ENCODE measurements around the gene LBP.
A peak's percentile ranks its signal among the peaks of the same experiment; 100 is the strongest.
"Not testable (repeated sequence)": the region's sequence is repeated elsewhere in the genome, so short reads cannot be mapped to it uniquely, and the experiment has no call there.

The LBP gene, protein sequence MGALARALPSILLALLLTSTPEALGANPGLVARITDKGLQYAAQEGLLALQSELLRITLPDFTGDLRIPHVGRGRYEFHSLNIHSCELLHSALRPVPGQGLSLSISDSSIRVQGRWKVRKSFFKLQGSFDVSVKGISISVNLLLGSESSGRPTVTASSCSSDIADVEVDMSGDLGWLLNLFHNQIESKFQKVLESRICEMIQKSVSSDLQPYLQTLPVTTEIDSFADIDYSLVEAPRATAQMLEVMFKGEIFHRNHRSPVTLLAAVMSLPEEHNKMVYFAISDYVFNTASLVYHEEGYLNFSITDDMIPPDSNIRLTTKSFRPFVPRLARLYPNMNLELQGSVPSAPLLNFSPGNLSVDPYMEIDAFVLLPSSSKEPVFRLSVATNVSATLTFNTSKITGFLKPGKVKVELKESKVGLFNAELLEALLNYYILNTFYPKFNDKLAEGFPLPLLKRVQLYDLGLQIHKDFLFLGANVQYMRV
- 0 to 0.75 (median 0.02) reads per million in 18 experiments for total RNA-seq

DNA sequence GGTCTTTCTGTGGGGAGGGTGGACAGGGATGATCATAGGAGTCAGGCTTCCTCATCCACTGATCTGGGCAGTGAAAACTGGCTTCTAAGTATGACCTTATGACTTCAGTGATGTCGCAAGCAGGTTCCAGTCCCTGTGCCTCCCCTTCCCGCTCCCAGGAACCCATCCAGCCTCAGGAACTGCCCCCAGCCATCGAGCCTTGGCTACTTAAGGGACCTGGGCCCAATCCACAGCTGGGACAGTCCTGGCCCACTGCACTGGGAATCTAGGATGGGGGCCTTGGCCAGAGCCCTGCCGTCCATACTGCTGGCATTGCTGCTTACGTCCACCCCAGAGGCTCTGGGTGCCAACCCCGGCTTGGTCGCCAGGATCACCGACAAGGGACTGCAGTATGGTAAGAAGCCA lies at the start of gene LBP:
LBP (plus strand) TSS at position 236 of the 405 bp plus-strand sequence; CDS start at position 271, 35 bp downstream.
- no peak for DNase-seq

DNA sequence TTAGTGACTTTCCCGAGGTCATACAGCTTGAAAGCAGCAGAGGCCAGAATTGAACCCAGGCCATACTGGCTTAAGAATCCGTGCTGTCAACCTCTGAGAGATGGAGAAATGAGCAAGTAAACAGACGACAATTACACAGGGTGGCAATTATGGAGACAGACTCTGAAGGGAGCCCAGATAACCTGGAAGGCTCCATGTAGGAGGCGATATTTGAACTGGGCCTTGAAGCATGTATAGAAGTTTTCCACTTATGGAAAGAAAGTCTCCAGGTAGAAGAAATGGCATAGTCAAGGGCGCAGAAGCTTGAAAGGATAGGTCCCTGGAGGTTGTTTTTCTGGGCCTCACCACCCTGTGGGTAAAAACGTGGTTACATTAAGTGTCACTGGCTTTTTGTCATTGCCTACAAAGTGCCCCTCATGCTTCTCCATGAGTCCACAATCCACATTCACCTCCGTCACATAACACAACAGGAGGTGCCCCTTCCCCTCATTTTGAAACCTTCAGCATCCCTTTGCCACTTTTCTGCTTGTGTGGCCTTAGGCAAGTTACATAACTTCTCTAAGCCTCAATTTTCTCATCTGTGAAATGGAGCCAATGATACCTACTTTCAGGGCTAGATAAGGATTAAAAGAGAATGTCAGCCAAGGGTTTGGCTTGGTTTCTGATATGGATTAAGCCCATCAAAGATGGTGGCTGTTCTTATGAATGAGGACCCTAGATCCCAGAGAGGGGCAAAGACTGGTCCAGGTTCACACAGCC lies 48.2 kb upstream of the LBP start:
- DNase-seq: no peak

DNA sequence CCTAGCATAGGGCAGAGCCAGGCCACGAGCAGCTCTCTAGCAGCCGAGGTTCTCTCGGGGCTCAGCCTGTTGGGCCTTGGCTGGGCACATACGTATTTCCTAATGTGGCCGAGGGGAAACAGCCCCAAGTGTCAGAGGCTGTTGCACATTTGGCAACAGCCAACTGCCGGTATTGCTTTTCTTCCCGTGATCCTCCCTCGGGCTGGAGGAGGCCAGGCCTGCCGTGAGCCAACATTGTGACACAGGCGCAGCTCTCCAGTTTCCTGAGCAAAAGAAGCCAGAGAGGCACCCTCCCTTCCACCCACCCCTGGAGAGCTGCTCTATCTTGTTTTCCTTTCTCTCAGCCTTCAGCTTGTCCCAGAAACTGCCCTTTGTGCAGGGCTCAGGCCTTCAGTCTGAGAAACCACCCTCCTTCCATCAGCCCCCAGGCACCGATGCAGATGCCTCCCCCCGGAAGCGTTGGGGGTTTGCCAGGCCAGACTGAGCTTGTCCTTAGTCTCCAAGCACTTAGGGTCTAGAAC lies 47.5 kb upstream of the LBP start:
- peak; percentile 95 to 96 for DNase-seq

DNA sequence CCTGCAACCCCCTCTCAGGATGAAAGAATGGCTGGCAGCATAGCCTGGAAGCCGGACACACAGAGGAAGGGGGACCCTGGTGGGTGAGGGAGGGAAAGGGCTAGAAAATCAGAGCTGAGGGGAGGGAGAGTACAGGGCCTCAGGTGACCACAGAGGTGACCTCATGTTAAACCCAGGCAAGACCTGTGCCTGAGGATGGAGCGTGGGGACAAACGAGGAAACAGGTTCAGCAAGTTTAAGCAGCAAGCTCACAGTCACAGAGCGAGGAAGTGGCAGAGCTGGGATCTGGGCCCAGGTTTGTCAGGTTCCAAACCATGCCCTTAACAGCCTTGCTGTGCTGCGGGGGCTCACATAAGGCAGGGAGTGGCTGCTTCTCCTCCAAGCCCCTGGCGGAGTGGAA lies 46.3 kb upstream of the LBP start:
- DNase-seq: no peak

DNA sequence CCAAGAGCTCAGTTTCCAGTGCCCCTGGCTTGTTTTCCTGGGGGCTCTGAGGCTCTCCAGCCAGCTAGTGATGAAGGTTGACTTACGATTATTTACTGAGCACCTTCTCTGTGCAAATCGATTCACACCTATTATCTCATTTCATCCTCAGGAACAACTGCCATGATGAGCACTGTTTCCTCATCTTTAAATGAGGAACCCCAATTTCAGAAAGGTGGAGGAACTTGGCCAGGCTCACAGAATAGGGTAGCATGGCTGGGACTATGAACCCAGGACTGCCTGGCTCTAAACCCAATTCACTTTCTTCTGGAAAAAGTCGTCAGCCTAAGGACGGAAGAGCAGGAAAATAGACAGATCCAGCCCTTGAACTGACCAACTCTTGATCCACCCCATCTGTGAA lies 45.8 kb upstream of the LBP start:
- peak in 1 of 2 donors; percentile 40 for DNase-seq

DNA sequence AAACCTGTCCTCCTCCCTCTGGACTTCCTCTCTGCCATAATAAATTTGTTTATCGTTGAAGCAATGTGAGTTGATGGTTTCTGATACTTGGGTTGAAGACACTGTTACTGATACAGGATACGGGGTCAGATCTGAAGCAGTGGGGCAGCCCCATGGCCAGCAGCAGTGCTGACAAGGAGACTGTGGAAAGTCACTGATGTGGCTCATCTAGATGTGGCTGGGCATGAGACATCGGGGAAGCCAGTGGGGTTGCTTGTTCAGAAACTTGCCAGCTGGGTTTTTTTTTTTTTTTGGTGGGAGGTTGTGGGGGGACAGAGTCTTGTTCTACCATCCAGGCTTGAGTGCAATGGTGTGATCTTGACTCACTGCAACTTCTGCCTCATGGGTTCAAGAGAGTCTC lies 45.0 kb upstream of the LBP start:
- DNase-seq: peak in 1 of 2 donors; percentile 38

DNA sequence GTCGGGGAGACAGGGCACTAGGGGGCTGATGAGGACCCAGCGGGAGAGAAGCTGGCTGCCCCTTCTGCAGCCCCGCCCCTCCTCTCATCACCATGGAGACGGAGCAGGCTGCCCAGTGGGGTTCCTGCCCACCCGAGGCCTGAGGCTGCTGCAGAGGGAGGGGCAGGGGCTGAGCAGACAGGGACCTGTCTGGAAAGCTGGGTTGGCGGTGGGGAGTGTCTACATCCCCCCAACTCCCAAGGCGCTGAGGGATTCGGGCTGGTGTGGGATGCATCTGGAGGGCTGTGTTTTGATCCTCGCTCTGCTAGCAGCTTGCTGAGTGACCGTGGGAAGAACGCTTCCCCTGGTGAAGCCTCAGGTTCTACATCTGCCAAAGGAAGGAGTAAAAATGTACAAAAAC lies 43.5 kb upstream of the LBP start:
- no peak for DNase-seq

DNA sequence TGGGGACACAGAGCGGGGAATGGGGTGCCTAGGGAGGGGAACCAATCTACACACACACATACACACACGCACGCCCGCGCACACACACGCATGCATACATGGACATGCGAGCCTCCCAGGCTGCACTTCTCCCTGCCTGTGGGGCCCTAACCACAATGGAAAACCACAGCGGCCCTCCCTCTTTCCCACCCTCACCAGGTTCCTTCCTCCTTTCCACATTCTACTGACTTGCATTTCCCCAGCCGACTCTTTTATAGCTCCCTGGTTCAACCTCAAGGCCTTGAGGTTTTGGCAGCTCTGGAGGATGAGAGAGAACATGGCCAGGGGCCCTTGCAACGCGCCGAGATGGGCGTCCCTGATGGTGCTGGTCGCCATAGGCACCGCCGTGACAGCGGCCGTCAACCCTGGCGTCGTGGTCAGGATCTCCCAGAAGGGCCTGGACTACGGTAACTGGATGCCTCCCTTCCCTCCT lies 42.3 kb upstream of the LBP start, which contains the start of gene BPI:
BPI (plus strand) TSS at position 249 of the 472 bp plus-strand sequence; CDS start at position 317, 68 bp downstream.
- DNase-seq: peak; percentile 89

DNA sequence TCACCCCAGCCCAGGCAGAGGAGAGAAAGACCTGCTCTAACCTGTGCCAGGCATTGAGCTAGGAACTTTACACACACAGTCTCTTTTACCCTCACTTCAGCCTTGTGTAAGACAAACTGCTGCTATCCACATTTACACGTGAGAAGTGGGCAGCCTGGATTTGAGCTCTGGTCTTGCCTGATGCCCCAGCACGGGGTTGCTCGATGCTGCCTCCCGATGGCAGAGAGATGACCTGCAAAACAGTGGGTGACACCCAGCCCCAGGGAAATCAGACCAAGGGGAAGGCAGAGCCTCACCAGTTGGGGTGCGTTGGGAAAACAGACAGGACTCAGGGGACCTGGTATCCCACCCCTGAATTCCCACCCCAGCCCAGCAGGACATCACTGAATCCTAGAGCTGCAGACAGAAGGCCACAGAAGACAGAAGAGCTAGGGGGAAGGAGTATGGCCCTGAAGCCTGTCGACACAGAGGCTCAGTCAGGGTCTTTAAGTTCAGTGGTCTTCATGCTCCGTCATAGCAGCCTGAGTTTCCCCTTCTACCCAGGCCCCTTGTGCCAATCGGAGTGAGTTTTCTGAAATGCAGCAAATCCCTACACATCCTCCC lies 41.3 kb upstream of the LBP start:
- DNase-seq: peak; percentile 79 to 81

DNA sequence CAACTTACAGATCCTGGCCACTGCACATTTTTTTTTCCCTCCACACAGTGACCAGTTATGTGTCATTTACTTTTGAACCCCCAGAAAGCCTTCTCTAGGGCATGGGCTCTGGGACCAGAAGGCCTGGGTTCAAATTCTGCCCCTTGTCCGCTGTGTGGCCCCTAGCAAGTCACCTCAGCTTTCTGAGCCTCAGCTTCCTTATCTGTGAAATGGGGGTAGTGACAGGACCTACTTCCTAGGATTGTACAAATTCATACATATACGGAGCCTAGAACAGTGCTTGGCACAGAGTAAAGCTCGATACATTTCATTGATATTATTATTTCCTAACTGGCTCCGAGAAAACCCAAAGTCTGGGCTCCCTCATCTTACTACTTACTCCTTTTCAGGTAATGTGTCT lies 40.7 kb upstream of the LBP start:
- DNase-seq: no peak

DNA sequence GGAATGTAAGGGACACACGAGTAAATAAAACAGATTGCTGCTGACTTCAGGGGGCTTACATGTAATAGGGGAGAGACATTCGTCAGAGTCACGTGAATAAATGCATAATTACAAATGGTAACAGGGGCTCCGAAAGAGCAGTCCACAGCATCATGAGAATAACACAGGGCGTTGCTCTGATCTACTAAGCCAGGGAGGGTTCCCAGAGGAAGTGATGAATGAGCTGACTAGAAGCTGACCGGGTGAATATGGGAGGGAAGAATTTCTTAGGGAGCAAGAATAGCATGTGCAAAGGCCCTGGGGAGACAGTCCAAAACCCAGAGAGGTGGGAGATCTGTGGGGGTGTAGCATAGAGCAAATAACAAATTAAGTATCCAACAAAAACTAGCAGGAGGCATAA lies 39.9 kb upstream of the LBP start:
- no peak for DNase-seq

DNA sequence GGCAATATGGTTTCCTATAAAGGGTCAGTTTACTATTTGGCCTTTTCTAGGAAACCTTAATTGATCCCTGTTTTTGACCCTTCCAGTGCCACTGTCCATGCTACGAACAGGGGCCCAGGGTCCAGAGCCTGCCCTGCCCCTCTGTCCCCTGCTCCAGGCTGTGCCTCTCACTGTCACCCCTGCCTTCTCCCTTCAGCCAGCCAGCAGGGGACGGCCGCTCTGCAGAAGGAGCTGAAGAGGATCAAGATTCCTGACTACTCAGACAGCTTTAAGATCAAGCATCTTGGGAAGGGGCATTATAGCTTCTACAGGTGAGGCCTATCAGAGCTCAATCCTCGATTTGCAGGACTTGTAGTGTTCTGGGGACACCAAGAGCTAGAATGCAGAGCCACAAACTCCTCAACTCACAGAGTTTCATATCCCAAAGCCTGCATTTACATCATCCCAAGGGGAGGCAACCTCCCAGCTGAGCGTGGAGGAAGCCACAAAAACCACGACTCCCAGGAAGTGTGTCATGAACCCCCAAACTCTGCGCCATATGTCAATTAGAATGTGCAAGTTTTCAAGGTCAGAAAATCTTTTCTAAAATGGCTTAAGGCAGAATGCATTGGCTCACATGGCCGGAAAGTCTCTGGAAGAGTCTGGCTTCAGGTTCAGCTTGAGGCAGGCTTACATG lies 38.8 kb upstream of the LBP start:
- DNase-seq: peak; percentile 76

DNA sequence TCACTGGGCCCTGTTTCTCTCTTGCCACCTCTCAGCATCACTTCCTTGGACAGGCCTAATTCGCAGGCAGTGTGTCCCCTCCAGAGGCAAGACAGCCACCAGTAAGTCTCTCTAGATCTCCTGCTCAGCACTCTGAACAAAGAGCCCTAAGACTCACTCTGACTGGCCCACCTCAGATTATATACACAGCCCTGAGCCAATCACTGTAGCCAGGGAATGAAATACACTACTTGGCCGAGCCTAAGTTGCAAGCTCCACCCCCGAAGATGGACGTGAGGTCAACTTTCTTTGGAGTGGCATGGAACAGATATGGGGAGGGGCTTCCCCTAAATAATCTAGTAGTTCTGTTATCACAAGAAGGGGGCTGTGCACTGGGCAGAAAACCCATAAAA lies 38.2 kb upstream of the LBP start:
- no peak for DNase-seq

DNA sequence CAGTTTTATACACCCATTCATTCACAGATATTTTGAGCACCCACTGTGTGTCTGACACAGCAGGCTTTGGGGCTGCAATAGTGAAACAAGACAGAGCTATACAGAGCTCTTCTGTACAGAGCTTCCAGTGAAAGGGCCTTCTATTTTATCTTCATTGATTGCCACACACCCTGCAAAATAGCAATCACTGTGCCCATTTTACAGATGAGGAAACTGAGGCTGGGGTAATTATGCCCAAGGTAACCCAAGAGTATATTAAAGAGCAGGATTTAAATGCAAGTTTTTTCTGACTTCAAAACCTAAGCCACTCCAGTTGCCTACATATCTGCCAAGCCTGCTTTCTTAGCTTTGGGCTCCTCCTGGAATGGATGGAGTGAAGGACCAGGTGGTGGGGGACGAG lies 37.8 kb upstream of the LBP start:
- DNase-seq: no peak

DNA sequence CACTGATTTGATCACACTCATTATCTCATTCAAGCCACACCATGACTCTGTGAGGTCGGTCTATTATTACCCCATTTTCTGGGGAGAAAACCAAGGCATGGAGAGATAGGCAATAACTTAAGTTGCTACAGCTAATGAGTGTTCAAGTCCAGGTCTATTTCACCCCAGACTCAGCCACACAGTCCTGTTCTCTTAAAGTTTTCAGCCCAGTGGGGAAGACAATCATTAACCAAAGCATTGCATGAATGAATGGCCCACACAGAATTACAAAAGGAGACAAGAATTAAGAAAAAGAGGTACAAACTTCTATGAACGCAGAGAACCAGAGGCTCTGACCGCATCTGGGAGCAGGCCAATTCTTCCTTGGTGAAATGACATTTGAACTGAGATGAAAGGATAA lies 35.2 kb upstream of the LBP start:
- DNase-seq: no peak

DNA sequence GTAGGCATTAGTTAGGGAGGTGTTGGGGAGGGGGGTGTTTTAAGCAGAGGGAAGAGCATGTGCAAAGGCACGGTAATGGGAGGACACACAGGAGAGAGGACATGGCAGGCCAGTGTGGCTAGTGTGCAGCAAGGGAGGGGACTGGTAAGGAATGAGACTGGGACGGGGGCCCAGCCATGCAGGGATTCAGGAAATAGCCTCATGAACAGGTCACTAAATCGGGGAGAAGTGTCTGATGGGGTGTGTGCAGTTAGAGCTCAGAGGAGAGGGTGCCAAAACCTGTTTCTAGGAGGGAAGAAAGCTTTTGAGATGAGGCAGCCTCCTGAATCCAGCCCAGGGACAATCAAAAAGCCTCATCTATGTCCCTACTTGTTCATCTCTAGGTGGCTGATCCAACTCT lies 34.8 kb upstream of the LBP start:
- no peak for DNase-seq

DNA sequence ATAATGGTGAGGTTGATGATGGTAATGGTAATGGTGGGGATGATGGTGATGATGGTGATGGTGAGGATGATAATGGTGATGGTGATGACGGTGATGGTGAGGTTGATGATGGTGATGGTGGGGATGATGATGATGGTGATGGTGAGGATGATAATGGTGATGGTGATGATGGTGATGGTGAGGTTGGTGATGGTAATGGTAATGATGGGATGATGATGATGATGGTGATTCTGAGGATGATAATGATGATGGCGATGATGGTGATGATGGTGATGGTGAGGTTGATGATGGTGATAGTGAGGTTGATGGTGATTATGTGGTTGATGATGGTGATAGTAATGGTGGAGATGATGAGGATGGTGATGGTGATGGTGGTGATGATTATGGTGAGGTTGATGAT lies 32.6 kb upstream of the LBP start:
- DNase-seq: no peak

DNA sequence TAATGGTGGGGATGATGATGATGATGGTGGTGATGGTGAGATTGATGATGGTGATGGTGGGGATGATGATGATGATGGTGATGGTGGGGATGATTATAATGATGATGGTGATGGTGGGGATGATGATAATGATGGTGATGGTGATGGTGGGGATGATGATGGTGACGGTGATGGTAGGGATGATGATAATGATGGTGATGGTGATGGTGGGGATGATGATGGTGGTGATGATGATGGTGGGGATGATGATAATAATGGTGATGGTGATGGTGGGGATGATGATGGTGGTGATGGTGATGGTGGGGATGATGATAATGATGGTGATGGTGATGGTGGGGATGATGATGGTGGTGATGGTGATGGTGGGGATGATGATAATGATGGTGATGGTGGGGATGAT lies 31.9 kb upstream of the LBP start:
- not testable (repeated sequence) for DNase-seq

DNA sequence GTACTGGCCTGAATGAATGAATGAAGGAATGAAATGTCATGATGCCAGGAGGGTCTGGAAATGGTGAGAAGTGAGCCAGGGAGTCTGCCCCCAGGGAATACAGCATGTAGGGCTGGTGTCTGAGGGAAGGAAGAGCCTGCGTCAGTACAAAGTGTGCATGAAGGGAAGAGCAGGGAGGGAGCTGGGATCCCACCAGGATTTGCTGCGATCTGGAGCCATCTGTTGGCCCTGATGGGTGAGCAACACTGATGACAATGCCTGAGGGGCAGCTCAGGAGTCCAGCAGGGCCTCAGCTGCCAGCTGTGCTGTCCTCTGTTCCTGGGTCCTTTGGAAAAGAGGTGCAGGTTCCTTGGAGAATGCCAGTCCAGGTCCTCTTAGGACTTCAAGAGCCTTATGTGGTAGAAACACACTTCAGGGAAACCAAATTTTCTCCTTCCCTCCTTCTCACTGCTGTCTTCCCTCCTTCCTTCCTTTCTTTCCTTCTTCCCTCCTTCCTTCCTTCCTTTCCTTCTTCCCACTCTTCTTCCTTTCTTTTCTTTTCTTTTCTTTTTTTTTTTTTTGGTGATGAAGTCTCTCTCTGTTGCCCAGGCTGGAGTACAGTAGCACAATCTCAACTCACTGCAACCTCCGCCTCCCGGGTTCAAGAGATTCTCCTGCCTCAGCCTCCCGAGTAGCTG lies 30.9 kb upstream of the LBP start:
- no peak for DNase-seq

DNA sequence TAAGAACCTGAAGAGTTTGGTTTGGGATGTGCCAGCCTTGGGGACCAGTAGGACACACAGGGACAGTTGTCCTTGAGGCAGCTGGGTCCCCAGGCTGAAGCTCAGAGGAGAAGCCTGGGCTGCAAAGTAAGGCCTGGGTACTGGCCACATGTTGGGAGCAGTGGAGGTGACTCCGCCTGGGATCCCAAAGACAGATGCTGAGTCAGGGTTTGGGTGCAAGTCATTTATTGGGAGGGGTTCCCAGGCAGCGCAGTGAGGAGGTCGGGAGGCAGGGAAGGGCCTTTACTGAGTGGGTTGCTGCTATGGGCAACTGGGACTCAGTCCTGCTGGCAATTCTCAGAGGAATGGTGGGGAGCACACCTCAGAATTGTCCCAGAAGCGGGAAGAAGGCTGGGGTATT lies 29.9 kb upstream of the LBP start:
- DNase-seq: no peak

DNA sequence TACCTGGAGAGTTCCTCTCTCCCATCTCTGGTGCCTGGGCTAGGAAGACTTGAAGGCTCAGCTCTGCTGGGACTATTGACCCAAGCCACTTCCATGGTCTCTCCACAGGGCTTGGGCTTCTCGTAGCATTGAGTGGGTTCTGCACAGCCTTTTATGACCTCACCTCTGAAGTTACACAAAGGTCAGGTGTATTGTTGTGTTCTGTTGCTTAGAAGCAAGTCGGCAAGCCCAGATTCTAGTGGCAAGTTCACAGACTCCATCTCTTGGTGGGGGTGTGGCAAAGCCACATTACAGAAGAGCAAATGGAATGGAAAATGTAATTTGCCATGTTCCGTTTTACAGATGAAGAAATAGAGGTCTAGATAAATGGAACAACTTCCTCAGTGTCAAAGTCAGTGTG lies 28.9 kb upstream of the LBP start:
- no peak for DNase-seq

DNA sequence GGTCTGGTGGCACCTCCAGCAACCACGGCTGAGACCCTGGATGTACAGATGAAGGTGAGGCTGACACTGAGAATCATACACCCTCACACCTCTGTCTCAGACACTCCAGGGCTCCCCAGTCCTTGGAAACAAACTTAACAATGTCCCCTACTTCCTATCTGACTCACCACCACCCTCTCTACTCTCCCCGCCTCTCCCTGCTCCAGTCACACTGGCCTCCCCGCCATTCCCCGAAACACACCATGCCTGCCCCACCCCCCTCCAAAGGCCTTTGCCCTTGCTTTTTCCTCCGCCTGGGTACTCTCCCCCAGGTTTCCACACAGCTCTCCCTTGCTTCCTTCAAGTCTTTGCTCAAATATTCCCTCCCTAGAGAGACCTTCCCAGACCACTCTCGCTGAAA lies 26.1 kb upstream of the LBP start:
- peak in 1 of 2 donors; percentile 25 for DNase-seq
